HG03095 (cell line): ENCODE data around the gene CHST9.
"Not testable (repeated sequence)": the region's sequence is repeated elsewhere in the genome, so short reads cannot be mapped to it uniquely, and the experiment has no call there.

ENCODE experiments used
- ATAC-seq: cut with Tn5 transposase; IDR thresholded peaks from one replicate; pipeline ENCODE4 v1.9.1; 2021; ENCODE audit warnings: moderate library complexity; ENCODE audit not compliant: unreplicated experiment

Gene CHST9, protein sequence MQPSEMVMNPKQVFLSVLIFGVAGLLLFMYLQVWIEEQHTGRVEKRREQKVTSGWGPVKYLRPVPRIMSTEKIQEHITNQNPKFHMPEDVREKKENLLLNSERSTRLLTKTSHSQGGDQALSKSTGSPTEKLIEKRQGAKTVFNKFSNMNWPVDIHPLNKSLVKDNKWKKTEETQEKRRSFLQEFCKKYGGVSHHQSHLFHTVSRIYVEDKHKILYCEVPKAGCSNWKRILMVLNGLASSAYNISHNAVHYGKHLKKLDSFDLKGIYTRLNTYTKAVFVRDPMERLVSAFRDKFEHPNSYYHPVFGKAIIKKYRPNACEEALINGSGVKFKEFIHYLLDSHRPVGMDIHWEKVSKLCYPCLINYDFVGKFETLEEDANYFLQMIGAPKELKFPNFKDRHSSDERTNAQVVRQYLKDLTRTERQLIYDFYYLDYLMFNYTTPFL

DNA sequence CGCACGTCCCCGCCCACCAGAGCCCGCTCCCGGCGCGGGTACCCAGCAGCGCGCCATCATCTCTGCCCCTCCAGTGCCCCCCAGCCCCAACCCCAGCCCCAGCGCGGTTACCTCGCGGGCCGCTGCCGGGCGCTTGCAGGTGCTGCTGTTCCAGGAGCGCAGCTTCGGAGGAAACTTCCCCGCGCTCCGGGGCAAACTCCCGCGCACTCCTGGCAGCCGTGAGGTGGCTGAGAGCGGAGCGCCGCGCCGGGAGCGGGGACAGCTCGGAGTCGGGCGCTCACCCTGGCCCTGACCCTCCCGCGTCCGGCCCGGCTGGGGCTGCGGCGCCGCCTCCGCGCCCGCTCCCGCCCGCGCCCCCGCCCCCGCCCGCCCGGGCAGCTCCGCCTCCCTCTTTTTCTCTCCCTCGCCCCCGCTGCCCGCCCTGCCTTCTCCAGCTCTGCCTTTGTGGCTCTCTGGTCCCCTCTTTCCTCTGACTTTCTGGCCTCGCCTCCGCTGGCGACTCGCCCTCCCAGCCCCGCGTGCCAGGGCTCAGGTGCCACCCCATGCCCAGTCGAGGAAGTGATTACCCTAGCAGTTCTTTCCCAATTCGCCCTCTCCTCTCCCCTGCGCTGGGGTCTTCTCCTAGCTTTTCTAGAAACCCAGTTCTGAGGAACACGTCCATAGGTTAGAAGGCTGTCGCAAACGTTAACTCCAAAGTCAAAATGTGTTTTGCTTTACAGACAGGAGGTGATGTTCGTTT is at the start of gene CHST9:
Gene CHST9, minus strand, starts transcription at position 284 of the 739 bp plus-strand sequence. CDS start 42,499 bp downstream, outside the sequence.
- no peak for ATAC-seq

DNA sequence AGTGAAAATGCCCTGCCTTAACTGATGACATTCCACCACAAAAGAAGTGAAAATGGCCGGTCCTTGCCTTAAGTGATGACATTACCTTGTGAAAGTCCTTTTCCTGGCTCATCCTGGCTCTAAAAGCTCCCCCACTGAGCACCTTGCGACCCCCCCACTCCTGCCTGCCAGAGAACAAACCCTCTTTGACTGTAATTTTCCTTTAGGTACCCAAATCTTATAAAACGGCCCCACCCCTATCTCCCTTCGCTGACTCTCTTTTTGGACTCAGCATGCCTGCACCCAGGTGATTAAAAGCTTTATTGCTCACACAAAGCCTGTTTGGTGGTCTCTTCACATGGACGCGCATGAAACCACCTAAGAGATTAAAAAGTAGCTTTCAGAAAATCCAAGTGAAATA is 47.2 kb upstream of the CHST9 start:
- ATAC-seq = not testable (repeated sequence)

DNA sequence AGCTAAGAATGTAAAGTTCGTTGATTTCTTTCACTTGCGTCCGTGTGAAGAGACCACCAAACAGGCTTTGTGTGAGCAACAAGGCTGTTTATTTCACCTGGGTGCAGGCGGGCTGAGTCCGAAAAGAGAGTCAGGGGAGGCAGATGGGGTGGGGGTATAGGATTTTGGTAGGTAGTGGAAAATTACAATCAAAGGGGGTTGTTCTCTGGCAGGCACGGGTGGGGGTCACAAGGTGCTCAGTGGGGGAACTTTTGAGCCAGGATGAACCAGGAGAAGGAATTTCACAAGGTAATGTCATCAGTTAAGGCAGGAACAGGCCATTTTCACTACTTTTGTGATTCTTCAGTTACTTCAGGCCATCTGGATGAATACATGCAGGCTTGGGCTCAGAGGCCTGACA is 46.6 kb upstream of the CHST9 start:
- not testable (repeated sequence) for ATAC-seq

DNA sequence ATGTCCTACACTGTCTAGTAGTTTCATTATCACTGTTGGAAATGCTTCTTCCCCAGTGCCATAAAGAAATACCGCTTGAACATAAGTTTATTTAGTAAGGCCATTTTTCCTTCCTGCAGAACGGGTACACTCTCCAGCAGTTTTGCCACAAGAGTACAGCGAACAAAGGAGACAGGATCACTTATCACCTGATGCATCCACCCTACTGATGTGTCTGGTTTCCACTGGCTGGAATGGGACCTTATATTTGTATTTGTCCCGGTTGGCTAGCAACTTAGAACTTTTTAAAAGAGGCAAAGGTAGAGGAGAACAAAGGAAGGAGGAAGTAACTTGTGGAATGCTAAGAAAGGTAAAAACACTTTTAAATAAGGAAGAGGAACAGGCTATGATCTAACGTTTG is 46.1 kb upstream of the CHST9 start:
- ATAC-seq = not testable (repeated sequence)

DNA sequence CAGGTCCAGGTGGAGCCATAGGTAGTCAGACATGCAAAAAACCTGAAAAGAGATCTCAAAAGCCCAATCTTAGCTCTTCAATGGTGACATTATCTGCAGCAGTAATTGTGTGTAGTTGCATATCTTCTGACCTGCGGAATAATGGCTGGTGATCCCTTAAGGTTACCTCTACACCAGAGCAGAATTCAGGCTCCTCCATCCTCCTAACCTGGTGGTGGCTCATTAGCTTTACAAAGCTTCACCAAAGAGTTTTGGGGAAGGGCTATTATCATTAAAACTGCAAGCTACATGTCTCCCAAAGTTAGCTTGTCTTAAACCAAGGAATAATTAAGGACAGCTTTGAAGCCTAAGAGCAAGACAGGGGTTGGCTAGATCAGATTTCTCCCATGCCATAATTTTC is 42.6 kb upstream of the CHST9 start:
- ATAC-seq = no peak

DNA sequence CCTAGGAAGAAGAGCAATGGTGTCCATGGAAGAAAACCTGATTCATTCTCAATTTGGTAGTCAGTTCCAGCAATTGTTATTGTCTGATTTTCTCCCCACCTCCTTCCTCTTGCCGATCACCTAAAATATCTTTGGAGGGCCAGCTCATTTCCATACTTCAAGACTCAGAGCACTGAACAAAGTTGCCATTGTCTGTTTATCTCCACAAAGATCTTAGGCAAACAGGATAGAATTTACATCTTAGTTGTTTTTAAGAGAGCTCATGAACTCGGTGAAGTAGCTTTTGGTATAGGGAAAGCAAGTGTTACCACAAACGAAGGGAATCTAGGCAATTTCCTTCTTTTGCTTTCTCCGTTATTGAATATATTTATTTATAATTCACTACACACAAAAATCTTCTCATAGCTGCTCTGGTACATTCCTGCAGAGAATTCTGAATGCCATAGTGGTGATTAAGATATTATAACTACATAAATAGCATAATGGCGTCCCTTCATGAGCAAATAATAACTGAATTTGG is 41.5 kb upstream of the CHST9 start:
- no peak for ATAC-seq

DNA sequence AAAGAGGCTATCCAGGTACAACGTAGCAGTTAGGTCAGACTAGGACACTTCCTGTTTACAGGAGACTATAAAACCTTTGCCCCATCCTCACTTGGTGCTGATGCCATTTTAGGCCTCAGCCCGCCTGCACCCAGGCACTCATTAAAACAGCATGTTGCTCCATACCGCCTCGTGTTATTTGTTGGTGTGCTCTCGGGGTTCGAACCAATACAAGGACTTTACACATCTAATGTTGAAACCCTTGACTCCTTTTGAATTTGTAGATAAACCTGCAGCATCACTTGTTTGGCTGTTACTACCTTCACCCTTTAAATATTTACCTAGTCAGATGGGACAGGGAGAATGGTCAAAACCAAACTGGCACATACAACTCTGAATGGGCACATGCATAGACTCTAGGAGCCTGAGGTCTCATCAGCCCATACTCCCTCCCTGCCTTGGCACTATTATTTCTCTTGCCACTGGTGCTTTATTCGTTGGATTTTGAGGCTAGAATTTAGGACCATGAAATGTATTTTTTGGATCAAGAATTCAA is 40.9 kb upstream of the CHST9 start:
- no peak for ATAC-seq

DNA sequence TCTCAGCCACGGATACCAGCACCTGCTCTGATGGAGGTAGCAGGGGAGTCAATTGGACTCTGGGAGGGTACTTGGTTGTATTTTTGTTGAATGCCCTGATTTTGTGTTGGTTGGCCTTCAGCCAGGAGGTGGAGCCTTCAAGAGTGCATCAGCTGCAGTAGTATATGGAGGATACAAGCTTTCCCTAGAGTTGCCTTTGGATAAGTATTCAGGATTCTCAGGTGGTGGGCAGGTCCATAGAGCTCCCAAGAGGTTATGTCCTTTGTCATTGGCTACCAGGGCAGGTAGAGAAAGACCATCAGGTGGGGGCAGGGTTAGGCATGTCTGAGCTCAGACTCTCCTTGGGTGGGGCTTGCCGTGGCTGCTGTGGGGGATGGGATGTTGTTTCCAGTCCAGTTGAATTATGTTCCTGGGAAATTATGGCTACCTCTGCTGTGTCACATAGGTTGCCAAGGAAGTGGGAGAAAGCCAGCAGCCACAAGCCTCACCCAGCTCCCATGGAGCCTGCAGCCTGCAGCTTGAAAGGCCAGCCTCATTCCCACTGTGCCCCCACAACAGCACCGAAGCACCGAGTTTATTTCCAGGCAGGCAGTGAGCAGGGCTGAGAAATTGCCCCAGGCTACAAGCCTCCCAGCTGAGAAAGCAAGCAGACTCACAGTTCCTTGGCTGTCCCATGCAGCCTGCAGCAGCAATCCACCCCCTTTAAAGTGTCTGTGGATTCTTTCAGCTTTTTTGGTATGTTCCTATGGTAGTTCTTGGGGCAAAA is 38.6 kb upstream of the CHST9 start:
- no peak for ATAC-seq

DNA sequence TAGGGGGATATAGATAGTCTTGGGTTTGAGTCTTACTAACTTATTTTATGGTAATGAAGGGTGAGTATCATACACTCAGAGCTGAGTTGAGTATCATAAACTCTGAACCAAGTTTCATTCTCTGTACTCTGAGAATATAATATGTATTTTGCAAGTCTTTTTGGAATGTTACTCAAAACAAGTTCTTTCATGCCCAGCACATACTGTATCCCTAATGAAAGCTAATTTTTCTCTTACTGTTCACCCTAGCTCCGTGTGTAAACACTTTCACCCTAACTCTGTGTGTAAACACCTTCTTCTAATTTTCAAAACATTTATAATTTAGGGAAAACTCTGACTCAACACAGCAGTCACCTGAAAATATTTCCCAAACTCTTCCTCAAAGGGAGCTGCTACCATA is 29.7 kb upstream of the CHST9 start:
- no peak for ATAC-seq

DNA sequence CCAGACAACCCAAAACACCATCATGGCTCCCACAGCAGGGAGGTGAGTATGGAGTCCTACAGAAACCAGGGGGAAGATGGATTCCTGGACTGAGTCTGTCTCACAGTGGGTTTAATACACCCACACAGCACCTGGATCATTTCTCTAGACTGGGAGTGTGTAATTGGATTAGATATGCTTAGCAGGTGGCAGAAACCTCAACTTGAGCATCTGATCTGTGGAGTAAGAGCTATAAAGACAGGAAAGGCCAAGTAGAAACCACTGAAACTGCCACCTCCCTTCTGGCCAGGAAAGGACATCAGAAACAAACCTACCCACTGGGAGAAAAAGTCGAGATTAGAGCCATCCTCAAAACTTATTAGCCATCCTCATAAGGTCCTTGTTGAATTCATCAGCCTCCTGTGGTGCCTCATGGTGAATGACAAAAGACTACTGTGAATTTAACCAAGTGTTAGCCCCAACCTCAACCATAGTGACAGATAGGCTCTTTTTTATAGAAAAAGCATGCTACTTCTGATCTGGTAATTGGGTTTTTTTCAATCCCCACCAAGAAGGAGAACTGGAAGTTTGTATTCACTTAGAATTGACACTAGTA is 28.1 kb upstream of the CHST9 start:
- no peak for ATAC-seq

DNA sequence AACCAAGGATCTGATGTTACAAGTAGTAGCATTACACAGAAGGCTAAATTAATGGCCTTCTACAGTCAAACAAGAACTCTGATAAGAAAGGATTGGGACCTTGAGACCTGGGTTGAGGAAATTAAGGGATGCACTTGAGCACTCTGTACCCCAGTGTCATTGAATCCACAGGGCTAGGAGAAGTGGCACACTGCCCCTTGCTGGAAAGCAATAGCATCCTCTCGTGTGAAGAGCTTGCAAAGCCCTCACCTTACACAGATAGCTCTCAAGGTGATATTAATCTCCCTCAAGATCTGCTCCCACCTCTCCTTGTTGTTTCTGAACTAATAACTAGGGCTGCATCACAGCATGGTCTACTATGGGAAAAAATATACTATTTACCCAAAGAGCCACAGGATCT is 26.5 kb upstream of the CHST9 start:
- no peak for ATAC-seq

DNA sequence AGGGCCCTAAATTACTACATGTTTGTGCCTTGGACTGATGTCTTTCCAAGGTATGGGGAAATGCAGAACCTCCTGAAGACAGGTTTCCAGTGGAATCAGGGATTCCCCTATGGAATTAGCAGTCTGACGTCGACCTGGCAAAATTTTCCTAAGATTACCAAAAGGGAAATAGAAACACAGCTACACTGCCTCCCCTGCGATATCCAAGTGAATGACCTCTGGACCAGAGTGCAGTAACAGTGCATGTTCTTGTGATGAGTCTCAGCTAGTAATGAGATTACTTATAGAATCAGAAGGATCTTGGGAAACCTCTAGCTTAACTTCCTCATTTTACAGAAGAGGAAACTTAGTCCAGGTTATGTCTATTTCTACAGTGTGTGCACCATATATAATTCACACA is 21.3 kb upstream of the CHST9 start:
- ATAC-seq = no peak

DNA sequence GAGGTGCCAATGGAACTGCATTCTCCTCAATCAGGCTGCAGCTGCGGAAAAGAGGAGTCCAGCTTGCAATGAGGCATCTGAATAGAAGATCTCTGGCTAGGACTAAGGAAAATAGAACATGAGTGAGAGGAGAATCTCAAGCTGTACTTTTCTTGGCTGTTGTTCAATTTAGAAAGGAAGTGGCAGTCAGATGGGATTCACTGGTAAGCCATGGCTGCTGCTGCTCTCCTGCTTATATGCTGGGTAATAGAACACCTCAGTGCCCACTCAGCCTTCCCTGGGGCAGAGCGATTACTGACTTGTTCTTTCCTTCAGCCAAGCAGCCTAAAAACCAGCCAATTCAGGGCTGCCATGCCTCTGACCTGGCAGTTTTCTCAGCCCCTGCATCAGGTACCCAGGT is 17.6 kb upstream of the CHST9 start:
- ATAC-seq = no peak

DNA sequence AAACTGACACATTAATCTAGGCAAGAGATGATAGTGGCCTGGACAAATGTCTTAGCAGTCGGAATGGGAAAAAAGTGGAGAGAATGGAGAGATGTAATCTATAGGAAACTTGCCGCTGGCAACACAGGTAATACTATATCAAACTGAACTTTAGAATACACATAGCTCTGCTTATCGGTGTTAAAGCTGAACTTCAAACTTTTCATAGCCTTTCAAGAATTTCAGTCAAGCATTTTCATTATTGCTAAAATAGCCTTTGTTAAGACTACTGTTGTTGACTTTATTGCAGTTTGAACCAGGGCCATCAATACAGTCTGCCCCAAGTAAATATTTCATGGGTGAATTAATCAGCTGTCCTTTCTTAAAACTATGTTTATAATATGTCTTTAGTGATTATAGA is 12.9 kb upstream of the CHST9 start:
- no peak for ATAC-seq

DNA sequence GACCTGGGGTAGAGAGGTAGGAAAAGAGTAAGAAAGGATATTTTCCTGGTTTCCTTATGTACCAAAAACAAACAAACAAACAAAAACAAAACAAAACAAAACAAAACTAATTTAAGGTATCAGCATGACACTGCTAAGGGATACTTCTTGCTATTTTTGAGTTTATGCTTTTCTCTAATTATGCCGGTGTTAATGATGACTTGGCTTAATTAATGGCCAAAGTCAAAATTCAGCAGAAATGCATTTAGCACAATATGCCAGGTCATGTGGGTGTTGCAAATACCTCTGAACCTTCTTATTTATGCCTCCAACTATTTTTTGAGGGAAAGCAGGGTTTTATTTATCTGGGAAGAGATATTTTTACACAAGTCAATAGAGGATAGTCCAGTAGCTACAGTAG is 3.2 kb upstream of the CHST9 start:
- ATAC-seq = no peak

DNA sequence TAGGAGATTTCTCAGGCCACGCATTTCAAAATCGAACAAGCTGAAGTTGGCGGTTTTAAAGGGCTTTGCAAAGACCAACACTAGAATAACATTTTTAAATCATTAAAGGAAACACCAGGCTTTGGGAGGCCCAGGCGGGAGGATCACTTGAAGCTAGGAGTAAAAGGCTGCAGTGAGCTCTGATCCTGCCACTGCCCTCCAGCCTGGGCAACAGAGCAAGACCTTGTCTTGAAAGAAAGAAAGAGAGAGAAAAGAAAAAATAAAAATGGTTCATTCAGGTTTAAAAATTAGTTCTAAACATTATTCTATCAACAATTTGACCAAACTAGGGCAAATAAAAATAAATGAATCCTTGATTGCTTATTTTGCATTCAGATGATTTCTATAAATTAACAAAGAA is 789 bp upstream of the CHST9 start:
- no peak for ATAC-seq

DNA sequence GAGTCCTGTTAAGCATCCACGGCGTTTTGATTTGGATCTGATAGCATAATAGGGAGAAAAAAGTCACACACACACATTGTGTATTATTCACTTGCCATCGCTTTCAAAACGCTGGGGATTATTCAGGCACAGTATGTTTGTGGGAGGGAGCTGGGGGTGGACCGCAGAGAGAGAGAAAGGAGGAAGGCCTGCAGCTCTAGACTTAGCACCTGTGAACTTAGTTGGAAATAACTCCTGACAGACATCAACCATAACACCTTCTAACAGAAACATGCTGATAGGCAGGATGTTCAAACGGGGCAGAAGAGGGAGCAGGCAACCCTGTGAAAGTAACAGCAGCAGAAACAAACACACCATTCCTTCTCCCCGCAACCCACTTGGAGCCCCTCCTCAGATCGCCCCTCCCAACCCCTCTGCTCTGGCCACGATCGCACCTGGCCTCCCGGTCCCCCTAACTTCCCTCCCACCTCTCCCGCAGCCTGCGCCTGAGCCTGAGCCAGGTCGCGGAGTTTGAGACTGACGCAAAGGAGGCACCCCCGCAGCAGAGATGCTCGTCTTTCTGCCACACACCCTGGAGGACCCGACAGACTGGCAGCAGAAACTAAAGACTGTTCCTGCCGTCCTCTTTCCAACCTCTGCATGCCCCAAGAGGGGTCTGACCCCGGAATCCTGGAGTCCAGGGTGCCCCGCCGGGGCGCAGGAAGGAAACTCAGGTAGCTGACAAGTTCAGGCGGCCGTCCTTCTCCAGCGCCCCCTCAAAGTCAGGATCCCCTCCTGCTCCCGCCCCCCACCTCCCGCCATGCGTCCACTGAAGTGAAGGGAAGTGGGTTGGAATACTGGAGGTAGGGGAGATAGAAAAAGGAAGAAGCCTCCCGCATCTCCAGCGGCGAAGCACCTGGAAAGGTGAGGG is 738 bp downstream of the CHST9 start:
- no peak for ATAC-seq

DNA sequence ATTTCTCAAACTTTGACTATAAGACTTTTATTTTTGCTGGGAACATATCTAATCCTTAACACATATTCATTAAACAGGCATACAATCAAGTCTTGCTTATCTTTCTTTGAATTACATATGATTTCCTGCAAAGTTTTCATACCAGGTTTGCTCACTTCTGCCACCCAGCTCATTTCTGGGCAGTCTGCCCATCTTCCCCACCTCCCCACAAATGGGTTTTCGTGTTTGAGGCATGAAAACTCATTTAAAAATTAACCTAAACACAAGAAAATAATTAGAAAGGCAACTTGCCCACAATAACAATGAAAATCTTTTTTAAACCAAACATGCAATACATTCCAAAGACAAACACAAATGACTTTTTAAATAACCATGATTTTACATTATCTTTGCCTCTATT is 3.4 kb downstream of the CHST9 start:
- ATAC-seq = no peak

DNA sequence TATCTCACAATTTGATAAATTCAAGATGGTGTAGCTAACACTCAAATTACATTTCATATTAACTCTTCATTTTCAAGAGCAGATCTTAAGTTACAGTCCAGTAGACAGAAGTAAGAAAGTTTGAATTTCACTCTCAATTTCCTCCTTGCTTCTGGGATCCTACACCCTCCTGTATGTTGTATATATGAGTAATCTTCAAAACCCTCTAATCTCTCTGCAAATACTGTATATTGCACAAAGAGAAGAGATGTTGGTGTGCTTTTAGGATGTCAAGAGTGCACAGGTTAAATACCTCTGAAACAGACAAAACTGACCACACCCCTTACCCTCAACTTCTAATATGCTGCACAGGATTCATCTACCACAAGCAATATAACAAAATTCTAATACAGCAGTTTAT is 6.7 kb downstream of the CHST9 start:
- ATAC-seq = no peak

DNA sequence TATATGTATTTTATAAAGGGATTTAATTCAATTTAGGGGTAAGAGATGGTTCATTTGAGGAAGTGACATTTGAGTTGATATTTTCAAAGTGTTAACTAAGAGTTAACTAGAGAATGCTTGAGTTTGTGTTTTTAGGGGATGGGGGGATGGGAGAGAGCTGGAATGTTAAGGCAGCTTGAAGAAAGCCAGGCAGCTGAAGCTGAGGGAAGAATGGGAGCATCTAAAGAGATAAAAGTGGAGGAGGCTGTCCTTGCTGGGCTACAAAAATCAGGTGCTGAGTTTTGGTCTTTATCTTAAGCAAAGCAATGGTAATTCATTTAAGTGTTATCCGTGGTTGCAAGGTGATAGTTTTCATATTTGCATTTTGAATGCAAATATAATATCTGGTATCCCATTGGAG is 9.2 kb downstream of the CHST9 start:
- no peak for ATAC-seq
